NCI-H524 (cell line): ENCODE data around the gene FAM3C.

Experiments
- DNase-seq, 2 experiments: peaks; one replicate each; lab custom pipeline; 2025; lab: John Stamatoyannopoulos, UW

The FAM3C gene

GRCh38 chr7:121379930-121380329, 16.2 kb downstream of the FAM3C start:
- DNase-seq, result peak in 1 of 2 experiments; percentile 17

- DNase-seq, result no peak
Measured at GRCh38 chr7:121376979-121377378, 19.1 kb downstream of the FAM3C start.

- DNase-seq, result no peak
Measured at GRCh38 chr7:121373177-121373576, 22.9 kb downstream of the FAM3C start.

- peak in 1 of 2 experiments; percentile 2 for DNase-seq
Measured at GRCh38 chr7:121372376-121373010, 23.6 kb downstream of the FAM3C start.

- DNase-seq, result no peak
Measured at GRCh38 chr7:121371883-121372282, 24.2 kb downstream of the FAM3C start.

GRCh38 chr7:121371367-121371766, 24.7 kb downstream of the FAM3C start:
- no peak for DNase-seq

- no peak for DNase-seq
Measured at GRCh38 chr7:121369462-121369861, 26.6 kb downstream of the FAM3C start.

GRCh38 chr7:121366852-121367431, 29.2 kb downstream of the FAM3C start:
- DNase-seq, result peak in 1 of 2 experiments; percentile 20

GRCh38 chr7:121360564-121360963, 35.5 kb downstream of the FAM3C start:
- no peak for DNase-seq

- DNase-seq, result no peak
Measured at GRCh38 chr7:121355574-121355973, 40.5 kb downstream of the FAM3C start.

GRCh38 chr7:121352323-121352722, 43.8 kb downstream of the FAM3C start:
- DNase-seq, result no peak

GRCh38 chr7:121351682-121352081, 44.4 kb downstream of the FAM3C start:
- DNase-seq, result no peak

GRCh38 chr7:121344497-121344896, 51.6 kb downstream of the FAM3C start:
- DNase-seq, result no peak

- DNase-seq, result no peak
Measured at GRCh38 chr7:121344093-121344492, 52.0 kb downstream of the FAM3C start.

- no peak for DNase-seq
Measured at GRCh38 chr7:121343302-121343701, 52.8 kb downstream of the FAM3C start.

- no peak for DNase-seq
Measured at GRCh38 chr7:121342631-121343030, 53.5 kb downstream of the FAM3C start.

GRCh38 chr7:121341933-121342332, 54.2 kb downstream of the FAM3C start:
- no peak for DNase-seq

- DNase-seq, result no peak
Measured at GRCh38 chr7:121339082-121339481, 57.0 kb downstream of the FAM3C start.

GRCh38 chr7:121337398-121337797, 58.7 kb downstream of the FAM3C start:
- DNase-seq, result peak in 1 of 2 experiments; percentile 51

- DNase-seq, result peak in 1 of 2 experiments; percentile 8
Measured at GRCh38 chr7:121336579-121336978, 59.5 kb downstream of the FAM3C start.

- DNase-seq, result no peak
Measured at GRCh38 chr7:121334875-121335648, 61.0 kb downstream of the FAM3C start.

- no peak for DNase-seq
Measured at GRCh38 chr7:121334376-121334775, 61.7 kb downstream of the FAM3C start.

GRCh38 chr7:121331574-121331973, 64.5 kb downstream of the FAM3C start:
- no peak for DNase-seq
